ENCODE results near the gene SMYD3.

- TF ChIP-seq CTCF (conservative IDR thresholded peaks at IDR 0.05) = no peak
- no peak for TF ChIP-seq EZH2 (IDR thresholded peaks at IDR 0.05; ENCODE audit: low read depth)
Observed at GRCh38 chr1:246435421-246436041, 71.5 kb downstream of the SMYD3 start.
